ENCODE measurements around the gene MACROD2. TPM values are rescaled to one million over a fixed set of nuclear protein-coding genes. Genes with fewer than 3 reads are reported as not detected.

MACROD2 gene
- total RNA-seq, 3 donors from 2014 or later = 3.2 to 7.6 (median 6.4) TPM

DNA sequence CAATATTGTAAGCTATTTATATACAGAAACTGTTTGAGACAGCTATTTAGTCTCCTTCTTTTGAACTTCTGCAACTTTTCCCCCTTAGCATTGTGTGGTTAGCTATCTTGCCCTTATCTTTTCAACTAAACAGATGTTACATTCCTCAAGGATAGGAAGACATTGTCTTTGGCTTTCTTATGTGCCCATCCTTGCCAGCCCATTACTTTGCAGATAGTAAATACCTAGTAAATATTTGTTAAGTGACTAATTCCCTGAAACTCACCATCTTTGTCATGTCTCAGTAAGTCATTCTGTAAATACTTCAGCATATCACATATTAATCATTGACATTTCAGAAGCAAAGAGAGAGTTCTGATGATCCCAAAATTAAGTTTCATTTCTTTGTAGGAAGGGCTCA lies 411.2 kb downstream of the MACROD2 start:
- ATAC-seq (no peak), DNase-seq (no peak)
- intact Hi-C loops (cut with DNase I, micrococcal nuclease) = no loop called here
- Histone ChIP-seq H3K4me1 (ENCODE audit: low read depth) (no peaks in the 10 kb centered on the region), H3K36me3 (ENCODE audit: low read depth) (no peaks in the 10 kb centered on the region), H3K4me3 (no peak overlapping the region), H3K9me3 (no peaks in the 10 kb centered on the region)
- TF ChIP-seq CTCF (IDR thresholded peaks at IDR 0.05) = no peak

DNA sequence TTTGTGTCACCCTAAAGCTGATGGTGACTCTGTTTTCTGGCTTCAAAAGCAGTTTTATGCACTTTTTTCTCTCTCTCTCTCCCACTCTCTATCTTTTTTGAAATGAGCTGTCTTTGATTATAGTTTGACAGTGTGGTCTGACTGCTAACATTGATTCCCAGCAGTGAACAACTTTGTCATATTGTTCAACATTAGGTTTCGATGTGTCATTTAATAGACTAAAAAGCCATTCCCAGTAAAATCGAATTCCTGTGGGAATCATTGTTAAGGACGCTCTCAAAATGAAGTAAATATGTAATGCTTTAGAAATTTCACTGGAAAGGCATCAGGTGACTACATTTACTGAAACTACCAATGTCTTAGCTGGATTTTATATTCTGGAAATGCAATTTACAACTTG lies 412.0 kb downstream of the MACROD2 start:
- Histone ChIP-seq H3K9me3 (no peaks in the 10 kb centered on the region), H3K4me3 (no peak overlapping the region), H3K4me1 (ENCODE audit: low read depth) (no peaks in the 10 kb centered on the region), H3K36me3 (ENCODE audit: low read depth) (no peaks in the 10 kb centered on the region)
- no peak for TF ChIP-seq CTCF (IDR thresholded peaks at IDR 0.05)
- intact Hi-C loops (cut with DNase I, micrococcal nuclease) = no loop called here
- no peak for ATAC-seq
- no peak for DNase-seq

DNA sequence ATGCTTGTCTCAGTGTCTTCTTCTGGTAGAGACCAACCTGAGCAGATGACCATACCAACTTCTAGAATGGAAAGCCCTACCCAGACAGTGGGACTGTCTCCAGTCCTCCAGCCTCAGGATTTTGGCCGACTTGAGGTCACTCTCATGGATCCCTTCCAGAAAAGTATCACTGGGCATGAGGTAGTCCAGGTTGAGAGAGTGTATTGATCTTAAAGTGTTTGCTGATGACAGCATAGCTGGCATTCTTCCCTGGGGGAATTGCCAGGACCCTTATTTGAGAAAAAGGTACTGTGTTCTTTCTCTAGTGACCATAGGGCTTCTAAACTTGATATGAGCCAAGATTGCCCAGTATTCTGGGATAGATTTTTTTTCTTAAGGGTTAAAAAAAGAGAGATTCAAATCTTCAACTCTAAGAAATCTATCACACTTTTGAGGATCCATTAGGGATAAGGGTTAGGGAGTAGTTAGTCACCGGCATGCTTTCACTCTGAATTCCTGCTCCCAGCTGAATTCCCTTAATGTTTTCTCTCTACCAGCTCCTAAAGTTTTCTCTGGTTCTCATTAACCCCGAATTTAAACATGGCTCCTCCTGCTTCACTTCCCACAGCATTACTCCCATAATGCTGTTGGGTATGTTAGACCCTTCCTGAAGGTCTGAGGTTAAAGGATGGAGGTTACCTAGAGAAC lies 415.7 kb downstream of the MACROD2 start:
- ATAC-seq (no peak), DNase-seq (no peak)
- intact Hi-C loops (cut with DNase I, micrococcal nuclease) = no loop called here
- H3K4me1 ChIP-seq (ENCODE audit: low read depth) = no peaks in the 10 kb centered on the region
- no peak for TF ChIP-seq CTCF (IDR thresholded peaks at IDR 0.05)
- no peak overlapping the region for H3K4me3 ChIP-seq
- no peaks in the 10 kb centered on the region for H3K36me3 ChIP-seq (ENCODE audit: low read depth)
- no peaks in the 10 kb centered on the region for H3K9me3 ChIP-seq

DNA sequence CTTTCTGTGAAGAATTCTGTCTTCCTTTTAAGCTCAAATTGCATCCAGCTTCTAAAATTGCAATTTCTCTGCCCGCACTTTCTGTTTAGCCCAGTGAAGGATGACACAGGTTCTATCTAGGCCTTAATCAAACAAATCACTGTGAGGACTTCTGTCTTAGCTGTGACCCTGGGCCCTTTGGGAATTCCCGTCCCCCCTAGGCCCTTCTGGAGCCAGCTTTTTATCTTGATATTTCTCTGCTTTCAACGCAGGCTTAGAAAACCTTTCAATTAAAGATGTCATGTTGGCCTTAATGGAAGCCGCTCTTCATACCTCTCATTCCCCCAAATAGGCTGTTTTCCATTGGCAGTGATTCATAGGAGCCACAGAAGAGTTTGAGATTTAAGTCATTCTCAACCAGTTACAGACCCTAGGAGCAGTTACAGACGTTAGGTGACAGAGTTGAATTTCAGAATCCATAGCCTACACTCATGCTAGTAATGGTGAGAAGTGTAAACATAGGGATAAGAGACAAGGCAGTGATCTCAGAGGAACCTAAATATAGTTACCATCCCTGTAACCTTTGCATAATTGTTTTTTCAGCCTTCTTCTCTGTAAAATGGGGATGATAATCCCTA lies 416.9 kb downstream of the MACROD2 start:
- ATAC-seq (no peak), DNase-seq (no peak)
- Histone ChIP-seq H3K4me3 (no peak overlapping the region), H3K9me3 (no peaks in the 10 kb centered on the region), H3K4me1 (ENCODE audit: low read depth) (no peaks in the 10 kb centered on the region), H3K36me3 (ENCODE audit: low read depth) (no peaks in the 10 kb centered on the region)
- TF ChIP-seq CTCF (IDR thresholded peaks at IDR 0.05) = no peak
- intact Hi-C loops (cut with DNase I, micrococcal nuclease) = no loop called here

GRCh38 chr20:14413835-14414234 lies 418.5 kb downstream of the MACROD2 start:
- Histone ChIP-seq H3K4me3 (no peak overlapping the region), H3K9me3 (no peaks in the 10 kb centered on the region), H3K36me3 (ENCODE audit: low read depth) (no peaks in the 10 kb centered on the region), H3K4me1 (ENCODE audit: low read depth) (no peaks in the 10 kb centered on the region)
- TF ChIP-seq CTCF (IDR thresholded peaks at IDR 0.05) = no peak
- intact Hi-C loops (cut with DNase I, micrococcal nuclease) = no loop called here
- DNase-seq (no peak), ATAC-seq (no peak)
